Measurements from ENCODE around the gene ANTXR1.

The ANTXR1 gene

GRCh38 chr2:69061525-69061924 is 48.5 kb downstream of the ANTXR1 start:
- DNase-seq (ENCODE audit: extremely low read depth, low read depth), result no peak
- no peak for TF ChIP-seq CTCF (IDR thresholded peaks at IDR 0.05; ENCODE audit: low read depth, low read length, missing control alignments)
- no peak overlapping the region for H3K4me3 ChIP-seq (replicated peaks; ENCODE audit: low read depth, low read length)

- H3K4me3 ChIP-seq (replicated peaks; ENCODE audit: low read depth, low read length), result no peak overlapping the region
- no peak for DNase-seq (ENCODE audit: extremely low read depth, low read depth)
- TF ChIP-seq CTCF (IDR thresholded peaks at IDR 0.05; ENCODE audit: low read depth, low read length, missing control alignments), result no peak
Measured at GRCh38 chr2:69062307-69062962, 49.5 kb downstream of the ANTXR1 start.

GRCh38 chr2:69065735-69066336 is 52.9 kb downstream of the ANTXR1 start:
- no peak for TF ChIP-seq CTCF (IDR thresholded peaks at IDR 0.05; ENCODE audit: low read depth, low read length, missing control alignments)
- DNase-seq (ENCODE audit: extremely low read depth, low read depth), result no peak
- H3K4me3 ChIP-seq (replicated peaks; ENCODE audit: low read depth, low read length), result no peak overlapping the region

- no peak for DNase-seq (ENCODE audit: extremely low read depth, low read depth)
- no peak for TF ChIP-seq CTCF (IDR thresholded peaks at IDR 0.05; ENCODE audit: low read depth, low read length, missing control alignments)
- no peak overlapping the region for H3K4me3 ChIP-seq (replicated peaks; ENCODE audit: low read depth, low read length)
Measured at GRCh38 chr2:69067026-69067630, 54.1 kb downstream of the ANTXR1 start.

- H3K4me3 ChIP-seq (replicated peaks; ENCODE audit: low read depth, low read length), result no peak overlapping the region
- TF ChIP-seq CTCF (IDR thresholded peaks at IDR 0.05; ENCODE audit: low read depth, low read length, missing control alignments), result no peak
- no peak for DNase-seq (ENCODE audit: extremely low read depth, low read depth)
Measured at GRCh38 chr2:69067866-69068265, 54.9 kb downstream of the ANTXR1 start.

- no peak overlapping the region for H3K4me3 ChIP-seq (replicated peaks; ENCODE audit: low read depth, low read length)
- no peak for TF ChIP-seq CTCF (IDR thresholded peaks at IDR 0.05; ENCODE audit: low read depth, low read length, missing control alignments)
- no peak for DNase-seq (ENCODE audit: extremely low read depth, low read depth)
Measured at GRCh38 chr2:69070969-69071368, 58.0 kb downstream of the ANTXR1 start.
